Neural progenitor cell (in vitro differentiated cells): ENCODE data around the gene HIBADH.

Experiments used
- EZH2phosphoT487 ChIP-seq: fragments of 200-600 bp; sonication (generic); IDR thresholded peaks from 2 replicates; pipeline ENCODE4 v1.6.1; 2017; ENCODE audit warnings: antibody characterized with exemption
- TF ChIP-seq, protein P1 (sequence below): fragments of 200-600 bp; sonication (generic); IDR thresholded peaks from 2 replicates; pipeline ENCODE4 v1.5.1; 2017; ENCODE audit warnings: antibody characterized with exemption, mild to moderate bottlenecking

DNA sequence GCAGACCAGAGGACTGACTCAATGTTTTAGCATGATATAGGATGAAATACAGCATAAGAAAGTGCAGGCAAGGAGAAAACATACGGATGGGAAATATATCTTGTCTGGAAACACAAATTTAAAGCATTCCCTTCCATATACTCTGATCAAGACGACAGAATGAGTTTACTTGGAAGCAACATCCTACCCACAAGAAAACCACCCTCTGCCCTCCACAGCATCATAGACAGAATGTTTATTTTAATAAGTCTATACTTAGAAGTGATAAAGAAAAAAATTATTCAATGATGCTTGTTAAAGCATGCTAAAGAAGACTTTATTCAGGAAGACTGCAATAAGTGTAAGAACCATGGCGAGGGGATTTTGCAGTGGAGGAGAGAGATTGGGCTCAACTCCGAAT is 32.4 kb upstream of the HIBADH start:
- TF ChIP-seq, protein P1, sequence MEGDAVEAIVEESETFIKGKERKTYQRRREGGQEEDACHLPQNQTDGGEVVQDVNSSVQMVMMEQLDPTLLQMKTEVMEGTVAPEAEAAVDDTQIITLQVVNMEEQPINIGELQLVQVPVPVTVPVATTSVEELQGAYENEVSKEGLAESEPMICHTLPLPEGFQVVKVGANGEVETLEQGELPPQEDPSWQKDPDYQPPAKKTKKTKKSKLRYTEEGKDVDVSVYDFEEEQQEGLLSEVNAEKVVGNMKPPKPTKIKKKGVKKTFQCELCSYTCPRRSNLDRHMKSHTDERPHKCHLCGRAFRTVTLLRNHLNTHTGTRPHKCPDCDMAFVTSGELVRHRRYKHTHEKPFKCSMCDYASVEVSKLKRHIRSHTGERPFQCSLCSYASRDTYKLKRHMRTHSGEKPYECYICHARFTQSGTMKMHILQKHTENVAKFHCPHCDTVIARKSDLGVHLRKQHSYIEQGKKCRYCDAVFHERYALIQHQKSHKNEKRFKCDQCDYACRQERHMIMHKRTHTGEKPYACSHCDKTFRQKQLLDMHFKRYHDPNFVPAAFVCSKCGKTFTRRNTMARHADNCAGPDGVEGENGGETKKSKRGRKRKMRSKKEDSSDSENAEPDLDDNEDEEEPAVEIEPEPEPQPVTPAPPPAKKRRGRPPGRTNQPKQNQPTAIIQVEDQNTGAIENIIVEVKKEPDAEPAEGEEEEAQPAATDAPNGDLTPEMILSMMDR = no peak
- no peak for TF ChIP-seq EZH2phosphoT487
